Medulla oblongata (tissue), 1 donor: ENCODE data around the gene INSR.
"Not testable (repeated sequence)": the region's sequence is repeated elsewhere in the genome, so short reads cannot be mapped to it uniquely, and the experiment has no call there.

Experiments
- DNase-seq: peaks from one replicate; pipeline ENCODE4 v3.0.0-alpha.2; 2015; ENCODE audit errors: extremely low spot score

Gene INSR

DNA sequence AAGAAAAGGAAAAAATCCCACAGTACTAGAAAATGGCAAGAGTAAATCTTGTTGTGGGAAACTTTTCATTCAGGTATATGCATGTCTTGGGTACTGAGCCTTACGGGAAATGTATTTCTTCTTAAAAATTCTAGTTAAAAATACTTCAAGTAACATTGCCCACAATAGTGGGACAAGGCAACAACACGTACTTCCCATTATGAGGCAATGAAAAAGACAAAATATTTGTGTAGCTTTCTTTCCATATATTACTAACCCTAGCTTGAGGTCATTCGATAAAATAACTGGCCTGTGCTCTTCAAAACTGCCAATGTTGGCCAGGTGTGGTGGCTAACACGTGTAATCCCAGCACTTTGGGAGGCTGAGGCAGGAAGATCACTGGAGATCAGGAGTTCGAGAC lies 99.2 kb downstream of the INSR start:
- DNase-seq = no peak

DNA sequence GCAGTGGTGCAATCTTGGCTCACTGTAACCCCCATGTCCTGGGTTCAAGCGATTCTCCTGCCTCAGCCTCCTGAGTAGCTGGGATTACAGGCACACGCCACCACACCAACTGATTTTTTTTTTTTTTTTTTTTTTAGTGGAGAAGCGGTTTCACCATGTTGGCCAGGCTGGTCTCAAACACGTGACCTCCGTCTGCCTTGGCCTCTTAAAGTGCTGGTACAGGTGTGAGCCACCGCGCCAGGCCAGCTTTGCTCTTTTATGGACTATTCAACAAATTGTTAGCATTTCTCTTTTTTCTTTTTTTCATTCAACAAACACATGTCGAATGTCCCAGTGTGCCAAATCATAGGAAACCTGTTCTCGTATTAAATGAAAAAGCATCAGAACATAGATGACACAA lies 99.6 kb downstream of the INSR start:
- no peak for DNase-seq

DNA sequence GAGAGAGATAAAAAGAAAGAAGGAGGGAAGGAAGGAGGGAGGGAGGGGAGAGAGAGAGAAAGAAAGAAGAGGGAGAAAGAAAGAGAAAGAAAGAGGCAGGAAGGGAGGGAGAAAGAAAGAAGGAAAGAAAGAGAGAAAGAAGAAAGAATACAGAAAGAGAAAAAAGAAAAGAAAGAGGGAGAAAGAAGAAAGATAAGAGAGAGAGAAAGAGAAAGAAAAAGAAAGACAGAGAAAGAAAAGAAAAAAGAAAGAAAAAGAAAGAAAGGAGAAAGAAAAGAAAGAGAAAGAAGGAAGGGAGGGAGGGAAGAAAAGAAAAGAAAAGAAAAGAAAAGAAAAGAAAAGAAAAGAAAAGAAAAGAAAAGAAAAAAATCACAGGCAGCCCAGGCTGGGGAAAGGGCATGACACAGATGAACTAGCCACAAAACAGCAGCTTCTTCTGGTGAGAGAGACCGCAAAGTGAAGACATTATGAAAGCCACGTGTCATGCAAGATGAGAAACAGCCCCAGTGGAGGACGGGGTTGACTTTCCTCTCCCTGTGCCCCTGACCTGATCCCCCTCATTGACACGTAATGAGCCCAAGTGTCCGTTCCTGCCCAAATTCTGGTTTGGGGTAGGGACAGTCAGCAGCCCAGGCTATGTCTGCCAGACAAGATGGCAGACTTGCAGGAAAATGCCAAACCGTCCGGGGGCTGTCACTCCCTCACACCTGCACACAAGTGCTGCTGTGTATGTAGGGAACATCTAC lies 102.1 kb downstream of the INSR start:
- no peak for DNase-seq

DNA sequence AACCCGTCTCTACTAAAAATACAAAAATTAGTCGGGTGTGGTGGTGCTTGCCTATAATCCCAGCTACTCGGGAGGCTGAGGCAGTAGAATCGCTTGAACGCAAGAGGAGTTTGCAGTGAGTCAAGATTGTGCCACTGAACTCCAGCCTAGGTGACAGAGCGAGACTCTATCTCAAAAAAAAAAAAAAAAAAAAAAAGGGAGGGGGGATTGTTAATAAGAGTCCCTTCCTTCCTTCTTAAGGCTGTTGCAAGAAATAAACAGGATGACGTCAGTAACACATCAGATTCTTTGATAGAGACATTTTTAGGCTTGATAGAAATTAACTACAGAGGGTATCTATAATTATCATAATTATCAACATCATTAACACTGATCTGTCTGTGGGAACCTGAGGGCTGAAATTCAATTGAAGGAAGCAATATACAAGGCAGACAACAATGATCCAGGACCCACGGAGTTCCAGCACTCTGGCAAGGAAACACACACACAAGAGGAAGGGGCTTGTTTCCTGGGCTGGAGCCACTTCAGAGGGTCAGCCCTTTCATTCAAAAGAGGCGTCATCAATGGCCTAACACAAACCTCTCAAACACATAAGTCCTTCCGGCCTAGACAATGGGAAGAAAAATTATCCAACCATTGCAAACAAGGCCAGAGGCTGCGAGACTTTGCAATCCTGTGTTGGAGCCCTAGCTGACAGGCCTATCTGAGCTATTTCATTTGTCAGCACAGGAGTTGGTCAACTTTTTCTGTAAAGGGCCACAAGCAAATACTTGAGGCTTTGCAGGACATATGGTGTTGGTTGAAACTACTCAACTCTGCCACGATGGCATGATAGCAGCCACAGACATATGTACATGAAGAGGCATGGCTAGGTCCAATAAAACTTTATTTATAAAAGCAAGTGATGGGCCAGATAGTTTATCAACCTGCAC lies 105.2 kb downstream of the INSR start:
- DNase-seq = no peak

DNA sequence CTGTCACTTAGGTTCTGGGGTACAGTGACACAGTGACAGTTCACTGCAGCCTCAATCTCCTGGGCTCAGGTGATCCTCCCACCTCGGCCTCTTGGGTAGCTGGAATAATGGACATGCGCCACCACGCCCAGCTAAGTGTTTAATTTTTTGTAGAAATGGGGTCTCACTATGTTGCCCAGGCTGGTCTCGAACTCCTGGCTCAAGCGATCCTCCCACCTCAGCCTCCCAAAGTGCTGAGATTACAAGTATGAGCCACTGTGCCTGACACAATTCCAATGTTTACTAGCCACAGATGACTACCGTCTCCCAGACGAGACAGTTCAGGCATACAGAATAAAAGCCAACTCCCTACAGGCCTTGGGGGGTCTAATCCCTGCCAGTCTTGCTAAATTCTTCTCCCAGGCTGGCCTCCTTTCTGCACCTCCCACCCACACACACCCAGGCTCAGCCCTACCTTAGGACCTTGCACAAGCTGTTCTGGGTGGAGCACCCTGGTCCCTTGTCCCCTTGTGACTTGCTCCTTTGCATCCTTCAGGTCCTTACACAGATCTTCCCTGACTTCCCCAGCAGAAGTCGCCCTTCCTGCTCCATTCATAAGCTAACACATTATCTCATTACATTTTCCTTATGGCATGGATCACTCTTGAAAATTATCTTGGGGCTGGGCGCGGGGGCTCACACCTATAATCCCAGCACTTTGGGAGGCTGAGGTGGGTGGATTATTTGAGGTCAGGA lies 106.4 kb downstream of the INSR start:
- no peak for DNase-seq

DNA sequence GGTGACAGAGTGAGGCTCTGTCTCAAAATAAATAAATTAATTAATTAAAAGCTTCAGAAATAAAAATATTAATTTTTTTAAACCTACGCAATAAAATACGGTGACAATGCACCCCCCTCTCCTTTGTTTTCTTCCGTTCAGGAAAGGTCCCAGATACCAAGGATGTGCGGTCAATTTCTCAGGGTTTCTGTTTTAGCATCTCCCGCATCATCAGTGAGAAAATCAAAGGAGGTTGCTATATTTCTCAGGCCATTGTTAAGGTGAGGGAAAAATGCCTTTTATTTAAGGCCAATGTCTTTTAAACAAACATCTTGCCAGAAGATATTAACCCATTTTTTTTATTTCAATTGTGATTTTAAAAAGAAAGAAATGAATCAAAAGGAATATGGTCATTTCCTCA lies 111.7 kb downstream of the INSR start:
- no peak for DNase-seq

DNA sequence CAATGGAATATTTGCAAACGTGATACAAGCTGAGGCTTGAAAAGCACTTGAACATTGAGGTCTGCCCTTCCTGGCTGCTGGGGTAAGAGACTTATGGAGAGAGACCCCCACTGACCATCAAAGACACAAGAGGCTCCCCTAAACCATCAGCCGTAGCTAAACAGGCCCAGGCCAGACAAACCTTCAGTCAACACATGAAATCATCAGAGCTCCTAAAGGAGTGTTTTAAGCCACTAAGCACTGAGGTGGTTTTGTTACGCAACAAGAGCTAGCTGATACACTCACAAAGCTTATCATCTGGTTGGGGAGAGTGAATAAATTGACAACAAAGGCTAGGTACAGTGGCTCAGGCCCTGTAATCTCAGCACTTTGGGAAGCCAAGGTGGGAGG lies 114.3 kb downstream of the INSR start:
- DNase-seq = no peak

DNA sequence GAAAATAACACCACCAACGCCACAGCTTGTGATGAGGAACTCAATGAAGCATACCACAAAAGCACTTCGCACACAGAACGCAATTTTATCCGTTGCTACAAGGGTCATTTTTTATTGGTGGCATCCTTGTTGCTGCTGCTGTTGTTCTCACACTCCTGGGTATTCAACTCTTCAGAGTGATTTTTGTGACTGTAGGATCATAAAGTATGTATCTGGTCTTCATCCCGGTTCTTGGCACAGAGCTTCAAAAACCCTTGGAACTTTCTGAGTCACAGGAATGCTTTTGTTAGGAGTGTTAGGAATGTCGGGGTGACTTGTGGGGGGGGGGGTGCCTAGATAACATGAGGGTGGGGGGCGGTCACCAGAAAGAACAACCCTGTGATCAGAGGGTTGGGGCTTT lies 116.3 kb downstream of the INSR start:
- DNase-seq = no peak

DNA sequence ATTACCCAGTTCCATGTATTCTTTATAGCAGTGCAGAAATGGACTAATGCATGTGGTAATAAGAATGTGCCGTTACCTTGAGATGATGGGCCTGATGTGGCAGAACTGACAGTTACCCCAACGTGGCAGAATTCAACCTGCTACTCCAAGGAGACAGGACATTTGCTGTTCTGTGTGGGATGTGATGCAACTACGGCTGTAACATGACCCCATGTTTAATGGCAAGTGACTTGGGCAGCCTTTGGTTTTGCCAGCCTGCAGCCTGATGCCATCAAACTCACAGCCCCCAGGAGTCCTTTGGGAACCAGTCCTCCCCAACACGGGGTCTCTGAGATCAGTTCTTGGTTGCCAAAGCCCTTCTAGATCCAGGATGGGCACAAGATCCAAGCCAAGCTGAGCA lies 117.4 kb downstream of the INSR start:
- DNase-seq = no peak

DNA sequence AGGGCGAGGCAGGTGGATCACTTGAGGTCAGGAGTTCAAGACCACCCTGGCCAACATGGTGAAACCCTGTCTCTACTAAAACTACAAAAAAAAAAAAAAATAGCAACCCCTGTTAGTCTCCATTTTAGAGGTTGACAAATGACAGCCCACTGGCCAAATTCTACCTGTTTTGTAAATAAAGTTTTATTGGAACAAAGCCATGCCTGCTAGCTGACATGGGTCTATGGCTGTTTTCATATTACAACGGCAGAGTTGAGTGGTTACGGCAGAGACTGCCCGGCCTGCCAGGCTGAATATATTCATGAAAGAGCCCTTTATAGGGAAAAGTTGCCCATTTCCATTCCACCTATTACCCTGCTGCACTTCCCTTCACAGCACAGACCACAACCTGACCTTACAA lies 121.4 kb downstream of the INSR start:
- no peak for DNase-seq

DNA sequence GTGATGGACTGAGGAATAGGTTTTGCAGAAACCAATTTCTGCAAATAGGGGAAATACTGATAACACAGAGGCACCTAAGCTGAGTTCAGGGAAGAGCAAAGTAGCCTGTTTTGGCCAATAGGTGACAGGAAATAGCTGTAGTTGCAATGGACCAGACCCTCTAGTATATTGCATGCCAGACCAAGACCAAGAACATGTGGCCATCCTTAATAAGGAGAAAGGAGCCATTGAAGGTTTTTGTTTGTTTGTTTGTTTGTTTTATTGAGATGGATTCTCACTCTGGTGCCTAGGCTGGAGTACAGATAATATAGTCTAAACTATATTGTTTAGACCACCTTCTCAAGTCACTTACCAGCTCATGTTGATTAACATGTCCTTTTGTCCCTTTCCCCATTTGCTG lies 123.2 kb downstream of the INSR start:
- DNase-seq = no peak

DNA sequence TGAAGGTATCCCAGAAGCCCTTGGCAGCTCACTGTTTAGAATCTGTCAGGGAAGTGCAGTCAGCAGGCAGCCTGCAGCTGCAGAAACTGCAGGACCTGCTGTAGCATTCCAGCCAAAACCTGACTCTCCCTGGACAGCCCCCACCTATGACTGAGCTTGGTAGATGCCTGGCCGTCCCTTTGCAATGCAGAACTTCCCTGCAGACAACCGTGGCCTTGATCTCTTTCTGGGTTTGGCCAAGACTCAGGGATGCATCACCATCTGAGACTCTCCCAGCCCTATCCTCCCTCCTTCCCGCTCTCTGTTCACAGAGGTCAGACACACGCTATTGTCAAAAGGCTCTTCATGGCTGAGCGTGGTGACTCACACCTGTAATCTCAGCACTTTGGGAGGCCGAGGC lies 125.3 kb downstream of the INSR start:
- DNase-seq = no peak

DNA sequence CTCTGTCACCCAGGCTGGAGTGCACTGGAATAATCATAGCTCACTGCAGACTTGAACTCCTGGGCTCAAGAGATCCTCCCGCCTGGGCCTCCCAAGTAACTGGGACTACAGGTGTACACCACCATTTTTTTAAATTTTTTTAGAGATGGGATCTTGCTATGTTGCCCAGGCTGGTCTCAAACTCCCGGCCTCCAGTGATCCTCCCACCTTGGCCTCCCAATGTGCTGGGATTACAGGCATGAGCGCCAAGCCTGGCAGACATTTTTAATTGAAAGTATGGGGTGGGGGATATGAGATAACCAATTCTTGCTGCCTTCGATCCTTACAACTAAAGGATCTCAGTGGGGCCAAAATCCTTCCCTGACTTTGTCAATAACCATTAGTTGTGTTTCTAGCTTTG lies 132.9 kb downstream of the INSR start:
- no peak for DNase-seq

DNA sequence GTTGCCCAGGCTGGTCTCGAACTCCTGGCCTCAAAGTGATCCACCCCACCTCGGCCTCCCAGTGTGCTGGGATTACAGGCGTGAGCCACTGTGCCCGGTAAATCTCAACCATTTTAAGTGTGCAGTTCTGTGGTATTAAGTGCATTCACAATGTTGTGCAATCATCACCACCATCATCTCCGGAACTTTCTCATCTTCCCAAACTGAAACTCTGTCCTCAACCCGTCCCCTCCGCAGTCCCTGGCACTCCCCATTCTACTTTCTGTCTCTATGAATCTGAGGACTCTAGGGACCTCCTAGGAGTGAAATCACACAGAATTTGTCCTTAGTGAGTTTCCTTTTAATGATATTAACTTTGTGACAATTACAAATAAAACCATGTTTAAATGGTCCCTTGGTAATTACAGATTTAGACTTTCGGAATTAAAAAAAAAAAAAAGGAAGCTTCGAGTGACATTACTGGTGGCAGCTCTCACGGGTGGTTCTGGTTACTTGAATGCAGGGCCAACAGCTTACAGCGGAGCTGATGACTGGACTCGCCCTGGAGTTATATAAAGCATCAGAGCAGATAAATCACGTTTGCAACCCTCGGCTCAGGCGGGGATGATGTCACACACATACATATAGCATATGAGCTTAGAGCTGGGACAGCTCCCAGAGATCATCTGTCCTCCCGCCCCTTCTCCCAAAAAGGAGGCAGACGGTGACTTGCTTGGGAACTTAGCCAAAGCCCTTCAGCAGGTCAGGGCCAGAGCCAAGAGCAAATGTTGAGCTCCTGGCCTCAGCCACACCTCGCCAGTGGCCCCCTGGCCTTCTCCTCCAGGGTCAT lies 134.9 kb downstream of the INSR start:
- DNase-seq = no peak

DNA sequence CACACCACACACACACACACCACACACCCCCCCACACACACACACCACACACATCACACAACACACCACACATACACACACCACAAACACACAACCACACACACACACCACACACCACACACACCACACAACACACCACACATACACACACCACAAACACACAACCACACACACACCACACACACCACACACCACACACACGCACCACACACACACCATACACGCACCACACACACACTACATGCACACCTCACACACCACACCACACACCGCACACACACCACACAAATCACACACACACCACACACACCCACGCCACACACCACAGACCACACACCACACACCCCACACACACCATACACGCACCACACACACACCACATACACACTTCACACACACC lies 141.2 kb downstream of the INSR start:
- no peak for DNase-seq

DNA sequence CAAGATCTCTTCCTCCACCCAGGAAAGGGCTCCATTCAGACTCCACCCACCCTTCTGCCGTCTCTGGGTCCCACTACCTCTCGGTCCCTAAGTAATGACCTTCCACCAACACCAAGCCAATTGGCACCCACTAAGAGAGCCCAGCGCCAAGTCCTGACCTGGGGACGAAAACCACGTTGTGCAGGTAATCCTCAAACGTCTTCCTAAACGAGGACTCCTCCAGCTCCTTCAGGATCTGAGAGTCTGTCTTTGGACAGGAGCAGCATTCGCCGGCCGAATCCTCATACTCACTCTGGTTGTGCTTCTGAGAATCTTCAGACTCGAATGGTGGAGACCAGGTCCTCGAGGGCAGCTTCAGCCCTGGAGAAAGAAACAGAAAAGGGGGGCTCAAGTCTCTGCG lies 141.6 kb downstream of the INSR start:
- DNase-seq = no peak

DNA sequence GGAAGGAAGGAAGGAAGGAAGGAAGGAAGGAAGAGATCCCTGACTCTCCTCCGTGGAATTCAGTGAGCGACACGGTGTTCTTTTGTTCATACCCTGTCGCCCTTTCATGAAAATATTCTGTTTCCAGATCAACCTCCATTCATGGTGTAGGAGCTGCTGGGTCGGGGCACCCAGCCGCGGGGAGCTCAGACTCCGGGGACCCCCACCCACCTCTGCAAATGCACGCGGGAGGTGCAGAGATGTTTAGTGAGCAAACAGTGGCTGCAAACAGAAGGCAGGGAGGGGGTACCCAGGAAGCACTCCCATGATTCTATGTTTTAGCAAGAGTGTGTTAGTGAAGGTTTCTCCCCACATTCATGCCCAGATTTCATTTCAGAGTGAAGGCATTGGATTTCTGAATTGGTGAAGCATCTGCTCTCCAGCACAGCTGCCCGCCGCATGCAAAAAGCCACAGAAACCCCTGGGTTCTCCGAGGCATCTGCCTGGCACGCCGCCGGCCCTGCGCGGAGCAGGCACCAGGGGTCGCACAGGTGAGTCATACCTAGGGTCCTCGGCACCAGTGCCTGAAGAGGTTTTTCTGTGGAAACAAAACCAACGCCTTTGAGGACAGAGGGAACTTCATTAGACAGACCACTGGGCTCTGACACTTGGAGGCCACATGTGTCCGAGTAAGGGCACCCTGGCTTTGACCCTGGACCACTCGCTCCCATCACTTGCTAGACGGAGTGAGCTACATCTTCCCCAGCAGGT lies 144.1 kb downstream of the INSR start:
- DNase-seq = no peak

DNA sequence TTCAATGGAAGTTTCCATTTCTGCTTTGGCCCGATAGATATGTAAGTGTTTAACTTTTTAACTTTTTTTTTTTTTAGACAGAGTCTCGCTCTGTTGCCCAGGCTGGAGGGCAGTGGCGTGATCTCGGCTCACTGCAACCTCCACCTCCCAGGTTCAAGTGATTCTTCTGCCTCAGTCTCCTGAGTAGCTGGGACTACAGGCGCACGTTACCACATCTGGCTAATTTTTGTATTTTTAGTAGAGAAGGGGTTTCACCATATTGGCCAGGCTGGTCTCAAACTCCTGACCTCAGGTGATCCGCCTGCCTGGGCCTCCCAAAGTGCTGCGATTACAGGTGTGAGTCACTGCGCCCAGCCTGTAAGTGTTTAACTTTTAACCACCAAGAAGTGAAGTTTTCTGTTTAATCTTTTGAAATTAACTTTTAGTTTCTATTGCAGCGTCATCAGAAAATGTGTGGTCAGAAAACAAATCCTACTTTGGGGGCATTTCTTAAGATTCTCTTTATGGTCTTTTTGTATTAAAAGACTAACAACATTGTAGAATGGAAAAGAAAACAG lies 147.0 kb downstream of the INSR start:
- not testable (repeated sequence) for DNase-seq

DNA sequence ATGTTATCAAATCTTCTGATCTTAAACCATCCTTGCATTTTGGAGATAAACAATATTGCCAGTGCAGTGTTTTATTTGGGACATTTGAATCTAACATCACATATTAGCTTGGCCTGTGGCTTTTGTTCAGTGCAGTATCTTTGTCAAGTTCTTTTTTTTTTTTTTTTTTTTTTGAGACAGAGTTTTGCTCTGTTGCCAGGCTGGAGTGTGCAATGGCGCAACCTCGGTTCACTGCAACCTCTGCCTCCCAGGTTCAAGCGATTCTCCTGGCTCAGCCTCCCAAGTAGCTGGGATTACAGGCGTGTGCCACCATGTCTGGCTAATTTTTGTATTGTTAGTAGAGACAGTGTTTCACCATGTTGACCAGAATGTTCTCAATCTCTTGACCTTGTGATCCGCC lies 148.1 kb downstream of the INSR start:
- DNase-seq = not testable (repeated sequence)

DNA sequence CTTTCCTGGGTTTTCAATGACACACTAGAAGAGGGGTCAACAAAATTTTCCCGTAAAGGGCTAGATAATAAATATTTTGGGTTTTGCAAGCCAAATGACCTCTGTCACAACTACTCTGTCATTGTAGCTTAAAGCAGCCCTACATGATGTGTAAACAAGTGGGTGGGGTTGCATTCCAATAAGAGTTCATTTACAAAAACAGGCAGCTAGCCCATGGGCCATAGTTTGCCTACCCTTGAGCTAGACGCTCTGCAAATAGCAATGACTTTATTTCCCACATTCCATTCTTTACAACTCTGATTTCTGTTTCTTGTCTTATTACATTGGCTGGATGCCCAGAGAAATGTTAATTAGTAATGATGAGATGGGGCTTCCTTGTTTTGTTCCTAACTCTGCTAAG lies 148.7 kb downstream of the INSR start:
- no peak for DNase-seq

DNA sequence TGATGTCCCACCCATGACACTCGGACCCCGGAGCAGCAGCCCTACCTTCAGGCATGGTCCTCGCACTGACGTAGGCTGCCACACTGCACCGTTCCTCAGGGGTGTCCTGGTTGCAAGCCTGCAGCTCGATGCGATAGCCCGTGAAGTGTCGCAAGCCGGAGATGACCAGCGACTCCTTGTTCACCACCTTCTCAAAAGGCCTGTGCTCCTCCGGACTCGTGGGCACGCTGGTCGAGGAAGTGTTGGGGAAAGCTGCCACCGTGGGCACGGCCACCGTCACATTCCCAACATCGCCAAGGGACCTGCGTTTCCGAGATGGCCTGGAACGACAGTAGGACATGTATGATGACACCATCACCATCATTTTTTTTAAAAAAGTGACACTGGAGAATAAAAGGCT lies 151.4 kb downstream of the INSR start:
- DNase-seq = no peak
